ENCODE measurements around the gene UROS. TPM values are rescaled to one million over a fixed set of nuclear protein-coding genes. Genes with fewer than 3 reads are reported as not detected.

UROS gene
- total and polyA plus RNA-seq, 4 donors = 24.9 to 157 (median 37.9) TPM

DNA sequence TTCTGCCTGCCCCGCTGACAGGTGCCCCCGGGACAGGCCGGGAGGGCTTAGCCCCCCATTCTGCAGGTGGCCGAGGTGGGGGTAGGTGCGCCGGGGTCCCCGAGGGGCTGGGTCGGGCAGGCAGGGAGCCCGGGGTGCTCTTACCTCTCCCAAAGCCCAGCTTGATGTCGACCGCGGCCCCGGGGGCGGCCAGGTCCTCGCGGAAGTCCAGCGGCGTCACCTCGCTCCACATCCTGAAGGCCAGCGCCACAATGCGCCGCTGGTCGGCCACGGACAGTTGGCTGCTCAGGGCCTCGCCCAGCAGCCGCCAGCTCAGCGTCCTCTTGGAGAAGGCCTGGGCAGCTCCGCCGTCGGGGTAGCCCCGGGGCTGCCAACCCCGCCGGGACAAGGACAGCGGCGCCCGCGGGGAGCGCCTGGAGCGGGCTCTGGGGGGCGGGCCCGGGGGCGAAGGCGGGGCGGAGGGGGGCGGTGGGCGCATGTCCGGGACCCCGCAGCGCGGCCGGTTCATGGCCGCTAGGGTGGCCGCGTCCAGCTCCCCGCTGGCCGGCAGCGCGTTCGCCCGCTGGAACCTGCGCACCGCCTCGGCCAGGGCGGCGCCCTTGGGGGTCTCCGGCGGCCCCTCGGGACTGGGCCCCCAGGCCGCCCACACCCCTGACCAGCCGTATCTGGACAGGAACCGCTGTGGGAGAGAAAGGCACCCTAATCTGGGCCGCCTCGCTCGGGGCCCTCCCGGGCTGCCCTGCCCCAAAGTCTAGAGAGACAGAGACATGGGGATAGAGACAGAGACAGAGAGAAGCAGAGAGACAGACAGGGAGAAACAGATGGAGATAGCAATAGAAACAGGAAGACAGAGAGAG lies 49.1 kb downstream of the UROS start:
- H3K9me3 ChIP-seq (ENCODE audit: control insufficient read depth in 4 of 4, low read length in 3 of 4) = no peaks in the 10 kb centered on the region
- no peak for DNase-seq (ENCODE audit: low spot score)
- no peaks in the 10 kb centered on the region for H3K4me1 ChIP-seq (ENCODE audit: control insufficient read depth in 4 of 4, insufficient read depth in 4 of 4, low read length in 3 of 4)
- no peaks in the 10 kb centered on the region for H3K36me3 ChIP-seq (ENCODE audit: control insufficient read depth in 4 of 4, insufficient read depth in 3 of 4, low read depth in 1 of 4, low read length in 3 of 4)
- no peaks in the 10 kb centered on the region for H3K27me3 ChIP-seq (ENCODE audit: control insufficient read depth in 4 of 4, insufficient read depth in 4 of 4, low read length in 3 of 4)
- TF ChIP-seq FOXA2 (IDR thresholded peaks at IDR 0.05) (no peak), RXRA (IDR thresholded peaks at IDR 0.05) (no peak), FOXA1 (IDR thresholded peaks at IDR 0.05) (no peak)
- TF ChIP-seq, protein P1, sequence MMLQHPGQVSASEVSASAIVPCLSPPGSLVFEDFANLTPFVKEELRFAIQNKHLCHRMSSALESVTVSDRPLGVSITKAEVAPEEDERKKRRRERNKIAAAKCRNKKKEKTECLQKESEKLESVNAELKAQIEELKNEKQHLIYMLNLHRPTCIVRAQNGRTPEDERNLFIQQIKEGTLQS (IDR thresholded peaks at IDR 0.05) = no peak
- TF ChIP-seq, protein P2, sequence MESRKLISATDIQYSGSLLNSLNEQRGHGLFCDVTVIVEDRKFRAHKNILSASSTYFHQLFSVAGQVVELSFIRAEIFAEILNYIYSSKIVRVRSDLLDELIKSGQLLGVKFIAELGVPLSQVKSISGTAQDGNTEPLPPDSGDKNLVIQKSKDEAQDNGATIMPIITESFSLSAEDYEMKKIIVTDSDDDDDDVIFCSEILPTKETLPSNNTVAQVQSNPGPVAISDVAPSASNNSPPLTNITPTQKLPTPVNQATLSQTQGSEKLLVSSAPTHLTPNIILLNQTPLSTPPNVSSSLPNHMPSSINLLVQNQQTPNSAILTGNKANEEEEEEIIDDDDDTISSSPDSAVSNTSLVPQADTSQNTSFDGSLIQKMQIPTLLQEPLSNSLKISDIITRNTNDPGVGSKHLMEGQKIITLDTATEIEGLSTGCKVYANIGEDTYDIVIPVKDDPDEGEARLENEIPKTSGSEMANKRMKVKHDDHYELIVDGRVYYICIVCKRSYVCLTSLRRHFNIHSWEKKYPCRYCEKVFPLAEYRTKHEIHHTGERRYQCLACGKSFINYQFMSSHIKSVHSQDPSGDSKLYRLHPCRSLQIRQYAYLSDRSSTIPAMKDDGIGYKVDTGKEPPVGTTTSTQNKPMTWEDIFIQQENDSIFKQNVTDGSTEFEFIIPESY (IDR thresholded peaks at IDR 0.05) = no peak
- TF ChIP-seq, protein P3, sequence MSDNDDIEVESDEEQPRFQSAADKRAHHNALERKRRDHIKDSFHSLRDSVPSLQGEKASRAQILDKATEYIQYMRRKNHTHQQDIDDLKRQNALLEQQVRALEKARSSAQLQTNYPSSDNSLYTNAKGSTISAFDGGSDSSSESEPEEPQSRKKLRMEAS (IDR thresholded peaks at IDR 0.05) = no peak
- TF ChIP-seq, protein P4, sequence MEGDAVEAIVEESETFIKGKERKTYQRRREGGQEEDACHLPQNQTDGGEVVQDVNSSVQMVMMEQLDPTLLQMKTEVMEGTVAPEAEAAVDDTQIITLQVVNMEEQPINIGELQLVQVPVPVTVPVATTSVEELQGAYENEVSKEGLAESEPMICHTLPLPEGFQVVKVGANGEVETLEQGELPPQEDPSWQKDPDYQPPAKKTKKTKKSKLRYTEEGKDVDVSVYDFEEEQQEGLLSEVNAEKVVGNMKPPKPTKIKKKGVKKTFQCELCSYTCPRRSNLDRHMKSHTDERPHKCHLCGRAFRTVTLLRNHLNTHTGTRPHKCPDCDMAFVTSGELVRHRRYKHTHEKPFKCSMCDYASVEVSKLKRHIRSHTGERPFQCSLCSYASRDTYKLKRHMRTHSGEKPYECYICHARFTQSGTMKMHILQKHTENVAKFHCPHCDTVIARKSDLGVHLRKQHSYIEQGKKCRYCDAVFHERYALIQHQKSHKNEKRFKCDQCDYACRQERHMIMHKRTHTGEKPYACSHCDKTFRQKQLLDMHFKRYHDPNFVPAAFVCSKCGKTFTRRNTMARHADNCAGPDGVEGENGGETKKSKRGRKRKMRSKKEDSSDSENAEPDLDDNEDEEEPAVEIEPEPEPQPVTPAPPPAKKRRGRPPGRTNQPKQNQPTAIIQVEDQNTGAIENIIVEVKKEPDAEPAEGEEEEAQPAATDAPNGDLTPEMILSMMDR (IDR thresholded peaks at IDR 0.05; ENCODE audit: low read depth, low read length, missing input control) = no peak
- 75% methylated on average over 75 of the region's 75 CpGs for WGBS
- H3K9ac ChIP-seq (ENCODE audit: low read depth in 1 of 2, low read length in 2 of 2) = no peak overlapping the region
- H3K4me3 ChIP-seq (ENCODE audit: low read depth in 1 of 3, low read length in 3 of 3) = no peak overlapping the region
- no peak overlapping the region for H3K27ac ChIP-seq (ENCODE audit: low read depth in 1 of 2, low read length in 2 of 2)

DNA sequence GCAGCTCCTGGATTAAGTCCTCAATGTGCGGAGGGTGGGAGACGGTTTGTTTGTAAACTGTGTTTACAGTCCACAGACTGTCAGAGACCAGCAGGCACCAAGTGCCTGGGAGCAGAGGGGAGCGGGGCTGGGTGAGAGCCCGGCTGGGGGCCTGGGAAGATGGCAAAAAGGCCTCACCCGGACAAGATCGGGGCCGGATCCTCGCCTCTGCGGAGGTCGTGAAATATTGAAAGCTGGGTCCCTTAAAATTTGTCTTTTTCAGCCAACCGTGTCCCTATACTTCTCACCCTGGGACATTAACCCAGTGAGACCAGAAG lies 50.2 kb downstream of the UROS start:
- H3K36me3 ChIP-seq (ENCODE audit: control insufficient read depth in 4 of 4, insufficient read depth in 3 of 4, low read depth in 1 of 4, low read length in 3 of 4) = no peaks in the 10 kb centered on the region
- no peak for DNase-seq (ENCODE audit: low spot score)
- no peaks in the 10 kb centered on the region for H3K4me1 ChIP-seq (ENCODE audit: control insufficient read depth in 4 of 4, insufficient read depth in 4 of 4, low read length in 3 of 4)
- H3K27ac ChIP-seq (ENCODE audit: low read depth in 1 of 2, low read length in 2 of 2) = no peak overlapping the region
- H3K27me3 ChIP-seq (ENCODE audit: control insufficient read depth in 4 of 4, insufficient read depth in 4 of 4, low read length in 3 of 4) = no peaks in the 10 kb centered on the region
- no peak overlapping the region for H3K4me3 ChIP-seq (ENCODE audit: low read depth in 1 of 3, low read length in 3 of 3)
- TF ChIP-seq YY1 (IDR thresholded peaks at IDR 0.05) (no peak), RAD21 (IDR thresholded peaks at IDR 0.05) (no peak), HNF4A (conservative IDR thresholded peaks at IDR 0.05) (no peak), FOXA1 (IDR thresholded peaks at IDR 0.05) (no peak), NR2F2 (IDR thresholded peaks at IDR 0.05) (no peak), HNF4G (IDR thresholded peaks at IDR 0.05) (no peak), EGR1 (IDR thresholded peaks at IDR 0.05; ENCODE audit: low read depth in 2 of 2) (no peak)
- TF ChIP-seq, protein P5, sequence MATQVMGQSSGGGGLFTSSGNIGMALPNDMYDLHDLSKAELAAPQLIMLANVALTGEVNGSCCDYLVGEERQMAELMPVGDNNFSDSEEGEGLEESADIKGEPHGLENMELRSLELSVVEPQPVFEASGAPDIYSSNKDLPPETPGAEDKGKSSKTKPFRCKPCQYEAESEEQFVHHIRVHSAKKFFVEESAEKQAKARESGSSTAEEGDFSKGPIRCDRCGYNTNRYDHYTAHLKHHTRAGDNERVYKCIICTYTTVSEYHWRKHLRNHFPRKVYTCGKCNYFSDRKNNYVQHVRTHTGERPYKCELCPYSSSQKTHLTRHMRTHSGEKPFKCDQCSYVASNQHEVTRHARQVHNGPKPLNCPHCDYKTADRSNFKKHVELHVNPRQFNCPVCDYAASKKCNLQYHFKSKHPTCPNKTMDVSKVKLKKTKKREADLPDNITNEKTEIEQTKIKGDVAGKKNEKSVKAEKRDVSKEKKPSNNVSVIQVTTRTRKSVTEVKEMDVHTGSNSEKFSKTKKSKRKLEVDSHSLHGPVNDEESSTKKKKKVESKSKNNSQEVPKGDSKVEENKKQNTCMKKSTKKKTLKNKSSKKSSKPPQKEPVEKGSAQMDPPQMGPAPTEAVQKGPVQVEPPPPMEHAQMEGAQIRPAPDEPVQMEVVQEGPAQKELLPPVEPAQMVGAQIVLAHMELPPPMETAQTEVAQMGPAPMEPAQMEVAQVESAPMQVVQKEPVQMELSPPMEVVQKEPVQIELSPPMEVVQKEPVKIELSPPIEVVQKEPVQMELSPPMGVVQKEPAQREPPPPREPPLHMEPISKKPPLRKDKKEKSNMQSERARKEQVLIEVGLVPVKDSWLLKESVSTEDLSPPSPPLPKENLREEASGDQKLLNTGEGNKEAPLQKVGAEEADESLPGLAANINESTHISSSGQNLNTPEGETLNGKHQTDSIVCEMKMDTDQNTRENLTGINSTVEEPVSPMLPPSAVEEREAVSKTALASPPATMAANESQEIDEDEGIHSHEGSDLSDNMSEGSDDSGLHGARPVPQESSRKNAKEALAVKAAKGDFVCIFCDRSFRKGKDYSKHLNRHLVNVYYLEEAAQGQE (IDR thresholded peaks at IDR 0.05) = no peak
- TF ChIP-seq, protein P4 (IDR thresholded peaks at IDR 0.05; ENCODE audit: low read depth, low read length, missing input control) = no peak
- TF ChIP-seq, protein P2 (IDR thresholded peaks at IDR 0.05) = no peak
- TF ChIP-seq, protein P1 (IDR thresholded peaks at IDR 0.05) = no peak
- no peaks in the 10 kb centered on the region for H3K9me3 ChIP-seq (ENCODE audit: control insufficient read depth in 4 of 4, low read length in 3 of 4)
- no peak overlapping the region for H3K9ac ChIP-seq (ENCODE audit: low read depth in 1 of 2, low read length in 2 of 2)
- 78% methylated on average over 11 of the region's 11 CpGs for WGBS
